TTC549 (cell line): ENCODE measurements around the gene DPEP3.
"Not testable (repeated sequence)": the region's sequence is repeated elsewhere in the genome, so short reads cannot be mapped to it uniquely, and the experiment has no call there.

Experiments used
- FAIRE-seq: peaks from 2 replicates; lab custom pipeline; 2012; peaks lifted over from hg19 to GRCh38; lab: Jason Lieb, UNC

The DPEP3 gene, protein sequence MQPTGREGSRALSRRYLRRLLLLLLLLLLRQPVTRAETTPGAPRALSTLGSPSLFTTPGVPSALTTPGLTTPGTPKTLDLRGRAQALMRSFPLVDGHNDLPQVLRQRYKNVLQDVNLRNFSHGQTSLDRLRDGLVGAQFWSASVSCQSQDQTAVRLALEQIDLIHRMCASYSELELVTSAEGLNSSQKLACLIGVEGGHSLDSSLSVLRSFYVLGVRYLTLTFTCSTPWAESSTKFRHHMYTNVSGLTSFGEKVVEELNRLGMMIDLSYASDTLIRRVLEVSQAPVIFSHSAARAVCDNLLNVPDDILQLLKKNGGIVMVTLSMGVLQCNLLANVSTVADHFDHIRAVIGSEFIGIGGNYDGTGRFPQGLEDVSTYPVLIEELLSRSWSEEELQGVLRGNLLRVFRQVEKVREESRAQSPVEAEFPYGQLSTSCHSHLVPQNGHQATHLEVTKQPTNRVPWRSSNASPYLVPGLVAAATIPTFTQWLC

DNA sequence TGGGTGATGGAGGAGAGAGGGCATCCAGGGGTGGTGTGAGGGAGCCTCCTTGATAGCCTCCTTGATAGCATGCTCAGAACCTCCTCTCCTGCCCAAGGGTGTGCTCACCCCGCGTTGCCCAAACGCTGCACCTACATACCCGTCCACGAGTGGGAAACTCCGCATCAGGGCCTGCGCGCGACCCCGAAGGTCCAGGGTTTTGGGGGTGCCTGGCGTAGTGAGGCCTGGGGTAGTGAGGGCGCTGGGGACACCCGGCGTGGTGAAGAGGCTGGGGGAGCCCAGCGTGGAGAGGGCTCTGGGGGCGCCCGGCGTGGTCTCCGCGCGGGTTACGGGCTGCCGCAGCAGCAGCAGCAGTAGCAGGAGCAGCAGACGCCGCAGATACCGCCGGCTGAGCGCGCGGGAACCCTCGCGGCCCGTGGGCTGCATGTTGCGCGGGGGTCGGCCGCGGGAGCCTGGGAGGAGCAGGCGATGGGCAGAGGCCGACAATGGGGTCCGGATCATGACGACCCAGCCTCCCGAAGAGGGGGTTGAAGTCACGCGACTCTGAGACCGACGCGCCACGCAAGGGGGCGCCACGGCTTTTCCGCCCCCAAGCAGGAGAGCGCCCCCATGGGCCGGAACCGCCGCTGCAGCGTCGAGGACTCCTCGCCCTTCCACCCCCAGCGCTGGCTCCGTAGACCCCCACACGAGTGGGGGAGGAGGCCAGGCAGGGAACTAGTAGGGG is at the start of gene DPEP3:
TSS of gene DPEP3 (minus strand) at position 545 of the 724 bp plus-strand sequence. CDS start at position 426, 119 bp downstream.
- FAIRE-seq, result no peak

DNA sequence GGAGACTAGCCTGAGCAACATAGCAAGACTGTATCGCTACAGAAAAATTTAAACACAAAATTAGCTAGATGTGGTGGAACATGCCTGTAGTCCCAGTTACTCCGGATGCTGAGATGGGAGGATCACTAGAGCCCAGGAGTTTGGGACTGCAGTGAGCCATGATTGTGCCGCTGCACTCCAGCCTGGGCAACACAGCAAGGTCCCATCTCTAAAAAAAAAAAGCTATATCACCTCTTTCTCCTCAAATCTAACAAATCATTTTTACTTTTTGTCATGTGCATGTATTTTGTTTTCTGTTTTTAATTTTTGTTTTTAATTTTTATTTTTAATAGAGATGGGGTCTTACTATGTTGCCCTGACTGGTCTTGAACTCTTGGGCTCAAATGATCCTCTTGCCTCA is 48.7 kb upstream of the DPEP3 start:
- no peak for FAIRE-seq

DNA sequence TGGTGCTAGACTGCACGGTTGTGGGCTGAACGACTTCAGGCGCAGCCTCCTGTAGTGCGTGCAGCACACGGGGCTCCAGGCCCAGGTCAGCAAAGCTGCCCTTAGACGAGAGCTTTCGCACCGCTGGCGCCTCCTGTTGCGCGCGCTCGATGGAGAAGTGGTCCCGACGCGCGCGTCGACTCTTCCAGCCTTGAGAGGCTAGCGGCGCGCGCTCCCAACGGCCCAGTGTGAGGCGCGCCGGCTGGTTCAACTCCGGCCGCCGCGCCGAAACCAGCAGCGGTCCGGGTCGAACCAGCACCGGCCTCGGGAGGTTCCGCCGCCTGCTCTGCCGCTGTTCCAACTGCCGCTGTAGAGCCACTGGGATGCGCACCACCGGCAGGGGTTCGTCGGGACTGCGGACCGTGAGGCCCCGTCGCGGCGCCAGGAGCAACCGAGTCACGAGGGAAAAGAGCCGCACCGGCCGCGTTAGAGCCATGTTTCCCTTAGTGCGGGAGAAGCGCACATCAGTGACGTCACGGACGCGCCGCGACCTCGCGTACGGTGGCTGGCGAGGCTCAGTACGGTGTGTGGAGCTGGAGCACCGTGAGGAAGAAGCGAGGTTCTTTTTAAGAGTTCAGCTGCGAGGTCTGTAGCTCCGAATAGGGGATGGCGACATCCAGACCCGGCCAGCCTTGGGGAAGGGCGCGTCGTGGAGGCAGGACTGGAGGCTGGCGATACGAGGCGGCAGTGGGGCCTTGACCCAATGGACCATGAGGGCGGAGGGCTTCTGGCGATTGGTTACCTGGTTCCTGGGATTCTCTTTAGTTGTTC is 42.6 kb upstream of the DPEP3 start, which contains the start of the genes DDX28 and DUS2:
TSS of gene DDX28 (minus strand) at position 505 of the 810 bp plus-strand sequence. CDS start at position 475, 30 bp downstream.
TSS of gene DUS2 (plus strand) at position 557 of the 810 bp plus-strand sequence. CDS start 14,740 bp downstream, outside the sequence.
- no peak for FAIRE-seq

DNA sequence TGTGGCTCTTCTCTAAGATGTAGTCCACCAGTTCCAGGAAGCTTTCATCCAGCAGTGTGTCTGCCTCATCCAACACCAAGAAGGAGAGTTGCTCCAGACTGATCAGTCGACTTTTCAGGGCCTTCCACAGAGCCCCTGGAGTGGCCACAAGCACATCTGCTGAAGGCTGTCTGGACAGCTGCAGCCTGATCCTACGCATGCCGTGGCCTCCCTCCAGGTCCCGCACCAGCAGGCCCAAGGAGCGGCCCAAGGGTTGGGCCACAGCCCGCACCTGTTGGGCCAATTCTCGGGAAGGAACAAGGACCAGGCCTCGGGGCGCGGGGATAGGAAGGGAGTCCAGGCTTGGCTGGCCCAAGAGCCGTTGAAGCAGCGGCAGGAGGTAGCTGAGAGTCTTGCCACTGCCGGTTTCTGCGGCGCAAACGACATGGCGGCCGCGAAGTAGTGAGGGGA is 42.0 kb upstream of the DPEP3 start:
- no peak for FAIRE-seq

DNA sequence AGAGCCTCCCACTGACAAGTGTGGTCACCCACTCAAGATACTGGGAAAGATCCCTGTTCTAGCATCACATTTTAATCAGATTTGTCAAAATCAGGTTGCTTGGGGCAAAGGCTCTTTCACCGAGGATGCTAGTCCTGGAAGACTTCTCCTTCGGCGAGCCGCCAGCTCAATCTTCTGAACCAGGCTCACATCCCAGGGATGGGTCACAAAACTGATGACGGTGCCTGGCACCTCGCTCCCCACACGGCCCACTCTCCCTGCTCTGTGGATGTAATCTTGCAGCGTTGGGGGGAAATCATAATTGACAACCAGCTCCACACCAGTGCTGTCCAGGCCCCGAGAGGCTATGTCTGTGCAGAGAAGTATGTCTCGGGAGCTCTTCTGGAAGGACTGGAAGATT is 41.2 kb upstream of the DPEP3 start:
- FAIRE-seq, result no peak

DNA sequence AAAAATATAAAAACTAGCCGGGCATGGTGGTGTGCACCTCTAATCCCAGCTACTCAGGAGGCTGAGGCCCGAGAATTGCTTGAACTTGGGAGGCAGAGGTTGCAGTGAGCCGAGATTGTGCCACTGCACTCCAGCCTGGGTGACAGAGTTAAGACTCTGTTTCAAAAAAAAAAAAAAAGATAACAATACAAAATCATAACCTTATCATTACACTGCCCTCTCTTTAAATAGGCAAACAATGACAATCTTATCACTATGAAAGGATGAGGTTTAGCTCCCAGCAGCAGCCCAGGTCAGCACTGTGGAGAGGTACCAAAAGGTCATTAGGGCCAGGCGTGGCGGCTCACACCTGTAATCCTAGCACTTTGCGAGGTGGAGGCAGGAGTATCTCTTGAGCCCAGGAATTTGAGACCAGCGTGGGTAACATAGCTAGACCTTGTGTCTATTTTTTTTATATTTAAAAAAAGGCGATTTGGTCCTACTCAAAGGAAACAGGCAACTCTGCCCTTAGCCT is 38.9 kb upstream of the DPEP3 start:
- no peak for FAIRE-seq

DNA sequence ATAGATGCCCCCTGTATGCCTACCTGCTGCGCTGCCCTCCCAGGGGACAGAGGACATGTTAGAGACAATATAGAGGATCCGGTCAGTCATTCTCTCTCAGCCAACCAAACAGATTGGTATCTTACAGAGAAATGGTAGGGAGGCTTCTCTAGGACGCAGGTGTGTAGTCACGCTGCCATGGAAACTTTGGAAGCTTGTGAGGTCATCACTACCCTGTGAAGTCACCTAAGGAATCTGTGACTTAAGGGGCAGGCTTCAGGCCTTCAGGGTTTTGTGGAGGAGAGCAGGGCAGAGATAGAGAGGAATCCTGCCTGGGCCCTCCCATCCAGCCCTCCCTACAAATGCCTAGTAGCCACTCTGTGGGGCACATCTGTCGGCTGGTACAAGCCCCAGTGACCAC is 35.4 kb upstream of the DPEP3 start, which contains the start of gene DPEP2NB:
TSS of gene DPEP2NB (minus strand) at position 231 of the 400 bp plus-strand sequence. CDS start at position 90, 141 bp downstream.
- no peak for FAIRE-seq

DNA sequence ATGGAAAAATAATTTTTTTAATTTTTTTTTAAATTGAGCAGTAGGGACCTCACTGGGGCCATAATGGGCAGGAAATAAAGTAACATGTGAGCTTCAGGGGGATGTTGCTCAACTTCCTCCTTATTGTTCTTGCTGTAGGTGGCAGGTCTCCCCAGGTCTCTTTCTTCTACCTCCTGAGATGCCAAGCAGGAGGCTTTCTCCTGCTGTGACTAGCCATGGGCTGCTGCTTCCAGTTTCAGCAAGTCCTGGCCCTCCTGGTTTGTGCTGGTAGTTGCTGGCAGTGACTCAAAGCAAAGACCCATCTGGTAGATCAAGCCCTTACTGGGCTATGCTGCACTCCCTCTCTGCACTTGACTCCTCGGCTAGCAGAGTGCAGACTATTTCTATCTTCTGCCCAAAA is 33.1 kb upstream of the DPEP3 start:
- no peak for FAIRE-seq

DNA sequence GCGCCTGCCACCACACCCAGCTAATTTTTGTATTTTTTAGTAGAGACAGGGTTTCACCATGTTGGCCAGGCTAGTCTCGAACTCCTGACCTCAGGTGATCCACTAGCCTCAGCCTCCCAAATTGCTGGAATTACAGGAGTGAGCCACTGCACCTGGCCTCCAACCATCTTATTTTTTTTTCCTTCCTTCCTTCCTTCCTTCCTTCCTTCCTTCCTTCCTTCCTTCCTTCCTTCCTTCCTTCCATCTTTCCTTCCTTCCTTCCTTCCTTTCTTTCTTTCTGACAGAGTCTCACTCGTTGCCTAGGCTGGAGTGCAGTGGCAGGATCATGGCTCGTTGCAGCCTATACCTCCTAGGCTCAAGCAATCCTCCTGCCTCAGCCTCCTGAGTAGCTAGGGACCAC is 29.6 kb upstream of the DPEP3 start:
- FAIRE-seq, result not testable (repeated sequence)

DNA sequence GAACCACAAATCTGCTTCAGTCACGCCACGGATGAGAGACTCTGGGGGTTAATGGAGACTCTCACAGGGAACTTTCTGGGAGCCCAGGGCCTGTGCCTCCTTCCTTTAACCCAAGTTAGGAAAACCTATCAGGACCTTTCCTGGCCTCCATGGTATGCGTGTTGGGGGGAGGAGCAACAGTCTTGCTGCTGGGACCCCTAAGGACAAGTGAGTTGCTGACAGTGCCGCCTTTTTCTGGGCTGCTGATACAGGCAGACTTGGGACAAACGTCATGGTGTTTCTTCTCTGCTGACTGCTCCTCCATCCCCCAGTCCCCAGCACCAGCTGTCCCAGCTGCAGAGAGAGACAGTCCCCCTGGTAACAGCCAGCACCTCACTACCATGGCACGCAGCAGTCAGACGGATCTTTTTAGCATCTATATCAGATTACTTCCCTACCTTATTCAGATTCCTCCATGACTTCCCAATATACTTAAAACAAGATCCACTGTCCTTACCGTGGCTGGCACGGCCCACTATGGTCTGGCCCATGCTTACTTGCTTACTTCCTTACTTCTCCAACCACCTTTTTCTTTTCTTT is 28.9 kb upstream of the DPEP3 start:
- no peak for FAIRE-seq

DNA sequence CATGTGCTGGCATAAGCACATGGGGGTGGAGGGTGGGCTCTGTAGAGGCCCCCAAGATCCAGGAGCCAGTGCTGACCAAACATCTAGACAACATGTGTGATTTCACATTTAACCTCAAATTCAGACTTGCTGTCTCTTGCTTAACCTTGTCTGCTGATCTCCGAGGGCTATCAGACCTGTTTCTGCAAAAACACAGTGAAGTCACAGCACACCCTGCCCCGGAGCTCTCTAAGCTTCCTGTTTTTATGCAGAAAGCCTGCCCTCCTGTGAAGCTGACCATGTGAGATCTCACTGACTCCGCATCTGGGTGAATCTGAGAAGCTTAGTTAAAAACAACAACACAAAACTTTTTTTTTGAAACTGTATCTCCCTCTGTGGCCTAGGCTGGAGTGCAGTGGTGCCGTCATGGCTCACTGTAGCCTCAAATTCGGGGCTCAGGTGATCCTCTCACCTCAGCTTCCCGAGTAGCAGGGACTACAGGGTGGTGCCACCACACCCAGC is 25.5 kb upstream of the DPEP3 start:
- FAIRE-seq, result no peak

DNA sequence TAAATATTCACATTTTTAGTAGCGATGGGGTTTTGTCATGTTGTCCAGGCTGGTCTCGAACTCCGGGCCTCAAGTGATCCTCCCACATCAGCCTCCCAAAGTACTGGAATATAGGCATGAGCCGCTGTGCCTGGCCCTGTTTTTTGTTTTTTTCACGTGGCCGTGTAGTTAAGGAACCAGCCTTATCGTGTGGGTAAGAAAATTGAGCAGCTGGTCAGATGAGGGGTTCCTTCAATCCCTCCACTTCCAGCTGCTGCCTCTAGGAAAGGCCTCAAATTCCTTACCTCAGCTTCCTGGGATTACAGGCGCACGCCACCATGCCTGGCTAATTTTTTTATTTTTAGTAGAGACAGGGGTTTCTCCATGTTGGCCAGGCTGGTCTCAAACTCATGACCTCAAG is 24.9 kb upstream of the DPEP3 start:
- no peak for FAIRE-seq

DNA sequence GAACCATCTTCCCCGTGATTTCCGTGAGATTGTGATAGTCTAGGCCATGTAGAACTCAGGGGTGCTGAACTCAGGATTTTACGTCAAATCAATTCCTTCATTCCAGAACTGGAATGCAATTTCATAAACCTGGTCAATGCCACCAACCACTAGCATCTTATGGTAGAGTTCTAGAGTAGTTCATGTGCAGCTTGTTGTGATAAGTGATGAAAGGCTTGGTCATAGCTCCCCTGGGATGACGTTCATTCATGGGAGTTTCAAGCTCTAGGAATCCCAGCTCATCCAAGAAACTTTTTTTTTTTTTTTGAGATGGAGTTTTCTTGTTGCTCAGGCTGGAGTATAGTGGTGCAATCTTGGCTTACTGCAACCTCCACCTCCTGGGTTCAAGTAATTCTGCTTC is 22.7 kb upstream of the DPEP3 start:
- FAIRE-seq, result no peak

DNA sequence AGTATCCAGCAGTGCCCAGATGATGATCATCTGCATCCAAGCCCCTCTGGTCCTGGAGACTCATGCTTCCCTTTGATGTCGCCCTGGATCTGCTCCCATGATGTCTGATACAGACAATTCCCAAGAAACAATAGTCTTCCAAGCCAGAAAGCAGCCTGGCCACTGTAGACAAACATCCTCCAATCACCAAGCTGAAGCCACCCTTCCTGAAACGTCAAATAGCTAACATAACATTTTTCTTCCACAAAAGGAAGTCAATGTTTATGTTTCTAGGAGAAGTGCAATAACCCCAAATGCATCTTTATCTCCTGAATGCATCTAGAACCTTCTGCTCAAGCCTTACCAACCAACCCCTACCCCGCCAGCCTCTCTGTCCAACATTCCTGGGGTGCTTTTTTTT is 20.2 kb upstream of the DPEP3 start:
- no peak for FAIRE-seq

DNA sequence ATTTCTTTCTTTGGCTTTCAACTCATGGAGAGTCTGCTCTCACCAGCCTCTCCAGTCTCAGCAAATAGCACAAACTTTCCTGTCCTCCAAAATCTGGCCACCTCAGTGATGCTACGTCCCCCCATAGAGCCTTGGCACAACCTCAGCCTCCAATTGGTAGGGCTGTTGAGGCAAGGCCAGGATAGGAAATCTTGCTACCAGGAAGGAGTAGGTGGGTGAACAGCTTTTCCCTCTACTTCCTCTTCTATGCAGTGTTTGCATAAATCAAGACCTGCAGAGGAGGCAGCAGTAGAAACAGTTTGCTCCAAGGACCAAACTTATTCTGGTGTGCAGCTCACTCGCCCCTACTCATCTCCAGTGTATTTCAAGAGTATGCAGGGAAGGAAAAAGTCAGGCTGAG is 19.7 kb upstream of the DPEP3 start:
- no peak for FAIRE-seq

DNA sequence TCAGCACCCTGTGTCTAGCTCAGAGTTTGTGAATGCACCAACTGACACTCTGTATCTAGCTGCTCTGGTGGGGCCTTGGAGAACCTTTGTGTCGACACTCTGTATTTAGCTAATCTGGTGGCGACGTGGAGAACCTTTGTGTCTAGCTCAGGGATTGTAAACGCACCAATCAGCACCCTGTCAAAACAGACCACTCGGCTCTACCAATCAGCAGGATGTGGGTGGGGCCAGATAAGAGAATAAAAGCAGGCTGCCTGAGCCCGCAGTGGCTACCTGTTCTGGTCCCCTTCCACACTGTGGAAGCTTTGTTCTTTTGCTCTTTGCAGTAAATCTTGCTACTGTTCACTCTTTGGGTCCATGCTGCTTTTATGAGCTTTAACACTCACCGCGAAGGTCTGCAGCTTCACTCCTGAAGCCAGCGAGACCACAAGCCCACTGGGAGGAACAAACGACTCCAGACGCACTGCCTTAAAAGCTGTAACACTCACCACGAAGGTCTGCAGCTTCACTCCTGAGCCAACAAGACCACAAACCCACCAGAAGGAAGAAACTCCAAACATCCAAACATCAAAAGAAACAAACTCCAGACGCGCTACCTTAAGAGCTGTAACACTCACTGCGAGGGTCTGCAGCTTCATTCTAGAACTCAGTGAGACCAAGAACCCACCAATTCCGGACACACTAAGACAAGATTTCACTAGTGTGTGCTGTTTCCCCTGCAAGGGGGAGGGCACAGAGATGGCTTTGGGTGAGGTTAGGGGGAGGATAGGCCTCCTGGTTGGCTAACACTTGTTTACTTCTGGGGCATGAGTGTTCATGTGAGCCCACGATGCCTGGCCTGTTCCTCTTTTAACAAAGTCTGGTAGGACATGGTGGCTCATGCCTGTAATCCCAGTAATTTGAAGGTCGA is 18.7 kb upstream of the DPEP3 start, which contains the start of gene DPEP2:
TSS of gene DPEP2 (minus strand) at position 706 of the 910 bp plus-strand sequence. CDS start 6,272 bp downstream, outside the sequence.
- not testable (repeated sequence) for FAIRE-seq

DNA sequence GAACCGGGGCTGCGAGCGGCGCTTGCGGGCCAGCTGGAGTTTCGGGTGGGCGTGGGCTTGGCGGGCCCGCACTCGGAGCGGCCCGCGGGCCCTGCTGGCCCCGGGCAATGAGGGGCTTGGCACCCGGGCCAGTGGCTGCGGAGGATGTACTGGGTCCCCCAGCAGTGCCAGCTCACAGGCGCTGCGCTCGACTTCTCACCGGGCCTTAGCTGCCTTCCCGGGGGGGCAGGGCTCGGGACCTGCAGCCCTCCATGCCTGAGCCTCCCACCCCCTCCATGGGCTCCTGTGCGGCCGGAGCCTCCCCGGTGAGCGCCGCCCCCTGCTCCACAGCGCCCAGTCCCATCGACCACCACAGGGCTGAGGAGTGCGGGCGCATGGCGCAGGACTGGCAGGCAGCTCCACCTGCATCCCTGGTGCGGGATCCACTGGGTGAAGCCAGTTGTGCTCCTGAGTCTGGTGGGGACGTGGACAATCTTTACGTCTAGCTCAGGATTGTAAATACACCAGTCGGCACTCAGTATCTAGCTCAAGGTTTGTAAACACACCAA is 18.0 kb upstream of the DPEP3 start:
- not testable (repeated sequence) for FAIRE-seq

DNA sequence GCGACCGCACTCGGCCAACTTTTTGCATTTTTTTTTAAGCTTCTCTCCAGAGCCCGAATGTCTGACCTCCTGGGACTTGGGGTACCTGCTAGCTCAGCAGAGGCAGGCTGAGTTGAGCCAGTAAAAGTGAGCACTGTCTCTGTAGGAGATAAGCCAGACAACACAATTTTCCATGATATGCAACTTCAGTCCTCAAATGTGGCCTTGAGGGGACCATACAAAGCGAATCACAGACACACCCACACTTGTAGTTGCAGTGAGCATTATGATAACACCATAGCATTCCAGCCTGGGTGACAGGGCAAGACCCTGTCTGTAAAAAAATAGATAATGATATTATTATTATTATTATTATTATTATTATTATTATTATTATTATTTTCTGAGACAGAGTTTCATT is 16.4 kb upstream of the DPEP3 start:
- FAIRE-seq, result no peak

DNA sequence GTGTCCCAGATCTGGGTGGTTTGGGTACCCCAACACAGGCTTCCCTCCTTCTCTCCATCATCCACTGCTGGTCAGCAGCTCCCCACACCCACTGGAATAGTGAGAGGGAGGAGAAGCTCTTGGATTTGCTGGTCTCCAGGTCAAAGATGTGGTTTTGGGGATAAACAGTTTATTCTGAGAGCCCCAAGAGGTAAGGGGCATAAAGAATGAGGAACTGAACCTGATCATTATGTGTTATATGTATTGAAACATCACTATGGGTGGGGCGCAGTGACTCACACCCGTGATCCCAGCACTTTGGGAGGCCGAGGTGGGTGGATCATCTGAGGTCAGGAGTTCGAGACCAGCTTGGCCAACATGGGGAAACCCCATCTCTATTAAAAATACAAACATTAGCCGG is 15.1 kb upstream of the DPEP3 start:
- FAIRE-seq, result no peak

DNA sequence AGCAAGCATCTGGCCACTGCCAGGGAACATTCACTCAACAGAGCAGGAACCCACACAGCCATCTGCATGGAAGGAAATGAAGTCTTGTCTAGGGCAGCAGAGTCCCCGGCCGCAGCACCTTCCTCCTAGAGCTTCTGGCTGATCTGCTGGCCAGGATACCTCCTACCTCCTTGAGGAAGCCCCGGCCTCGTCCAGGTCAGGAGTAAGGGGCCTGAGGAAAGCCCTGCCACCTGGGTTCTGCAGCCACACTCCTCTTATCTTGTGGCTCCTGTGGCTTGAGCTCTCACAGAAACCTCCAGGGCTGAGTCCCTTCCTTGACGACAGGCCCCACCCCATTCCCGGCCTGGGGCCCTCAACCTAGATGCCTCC is 13.7 kb upstream of the DPEP3 start:
- FAIRE-seq, result not testable (repeated sequence)
